ENCODE results near the gene PDLIM3. TPM values are rescaled to one million over a fixed set of nuclear protein-coding genes. Genes with fewer than 3 reads are reported as not detected.

The PDLIM3 gene
- total RNA-seq, 1 experiment from 2014 or later = 6.2 TPM

- ChIA-PET POLR2A (no interaction called here), CTCF (no interaction called here)
- peaks cover 27% of the 10 kb centered on the region for H3K9me3 Mint-ChIP-seq
- ATAC-seq (no peak), DNase-seq (ENCODE audit: low spot score) (no peak)
- no peaks in the 10 kb centered on the region for H3K27me3 Mint-ChIP-seq (ENCODE audit: low read depth)
- no peak overlapping the region for H3K27ac Mint-ChIP-seq
- TF ChIP-seq, protein P1, sequence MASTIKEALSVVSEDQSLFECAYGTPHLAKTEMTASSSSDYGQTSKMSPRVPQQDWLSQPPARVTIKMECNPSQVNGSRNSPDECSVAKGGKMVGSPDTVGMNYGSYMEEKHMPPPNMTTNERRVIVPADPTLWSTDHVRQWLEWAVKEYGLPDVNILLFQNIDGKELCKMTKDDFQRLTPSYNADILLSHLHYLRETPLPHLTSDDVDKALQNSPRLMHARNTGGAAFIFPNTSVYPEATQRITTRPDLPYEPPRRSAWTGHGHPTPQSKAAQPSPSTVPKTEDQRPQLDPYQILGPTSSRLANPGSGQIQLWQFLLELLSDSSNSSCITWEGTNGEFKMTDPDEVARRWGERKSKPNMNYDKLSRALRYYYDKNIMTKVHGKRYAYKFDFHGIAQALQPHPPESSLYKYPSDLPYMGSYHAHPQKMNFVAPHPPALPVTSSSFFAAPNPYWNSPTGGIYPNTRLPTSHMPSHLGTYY (CRISPR knock-in tag; IDR thresholded peaks at IDR 0.05) = no peak
- peak; percentile 49; the same call in 1 of the 2 replicates for TF ChIP-seq ZNF317 (CRISPR knock-in tag; IDR thresholded peaks at IDR 0.05; ENCODE audit: borderline replicate concordance, low read depth)
- no peak for TF ChIP-seq IRF2 (CRISPR knock-in tag; IDR thresholded peaks at IDR 0.05; ENCODE audit: borderline replicate concordance, low read depth)
- no peak for TF ChIP-seq JUN (CRISPR knock-in tag; IDR thresholded peaks at IDR 0.05)
- H3K4me1 Mint-ChIP-seq = peaks cover 5% of the 10 kb centered on the region
- peaks cover 16% of the 10 kb centered on the region for H3K36me3 Mint-ChIP-seq
- no peak overlapping the region for H3K4me3 Mint-ChIP-seq
Measured at GRCh38 chr4:185567381-185568376, 32.4 kb upstream of the PDLIM3 start.

GRCh38 chr4:185566972-185567371 is 31.7 kb upstream of the PDLIM3 start:
- ATAC-seq = no peak

DNA sequence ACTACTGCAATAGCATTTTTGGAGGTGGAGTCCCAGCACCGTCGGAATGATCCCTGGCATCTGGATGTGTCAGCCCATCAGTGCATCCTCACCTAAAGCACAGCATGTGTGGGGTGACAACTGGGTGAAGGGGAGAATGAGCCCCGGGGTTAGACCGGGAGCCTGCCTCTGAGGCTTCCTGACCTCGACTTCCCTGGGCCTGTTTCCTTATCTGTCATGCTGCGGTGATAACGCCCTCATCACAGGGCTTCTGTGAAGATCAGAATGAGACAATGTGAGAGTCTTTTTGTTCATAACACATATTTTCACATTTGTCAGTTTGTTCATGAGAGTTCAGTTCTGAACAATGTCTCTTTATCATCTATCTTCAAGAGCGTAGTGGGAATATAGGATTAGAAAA is 31.1 kb upstream of the PDLIM3 start:
- ATAC-seq (no peak), DNase-seq (ENCODE audit: low spot score) (no peak)
- no peak overlapping the region for H3K27ac Mint-ChIP-seq
- H3K4me1 Mint-ChIP-seq = peaks cover 5% of the 10 kb centered on the region
- TF ChIP-seq RORB (CRISPR knock-in tag; IDR thresholded peaks at IDR 0.05) = no peak
- no peak for TF ChIP-seq ZNF532 (CRISPR knock-in tag; IDR thresholded peaks at IDR 0.05; ENCODE audit: borderline replicate concordance)
- TF ChIP-seq SMAD4 (CRISPR knock-in tag; IDR thresholded peaks at IDR 0.05) = no peak
- TF ChIP-seq ZBTB21 (CRISPR knock-in tag; IDR thresholded peaks at IDR 0.05; ENCODE audit: borderline replicate concordance) = no peak
- no peaks in the 10 kb centered on the region for H3K27me3 Mint-ChIP-seq (ENCODE audit: low read depth)
- POLR2A ChIA-PET = no interaction called here
- H3K9me3 Mint-ChIP-seq = peaks cover 37% of the 10 kb centered on the region
- H3K36me3 Mint-ChIP-seq = peaks cover 16% of the 10 kb centered on the region
- no peak overlapping the region for H3K4me3 Mint-ChIP-seq
- CTCF ChIA-PET = no interaction called here

More at GRCh38 chr4:185566972-185567371, 31.7 kb upstream of the PDLIM3 start:
- H3K36me3 Mint-ChIP-seq = peaks cover 16% of the 10 kb centered on the region
- H3K4me1 Mint-ChIP-seq = peaks cover 5% of the 10 kb centered on the region
- TF ChIP-seq CREM (CRISPR knock-in tag; IDR thresholded peaks at IDR 0.05) (no peak), NR2C2 (CRISPR knock-in tag; IDR thresholded peaks at IDR 0.05) (no peak), SMAD4 (CRISPR knock-in tag; IDR thresholded peaks at IDR 0.05) (no peak), SMAD3 (CRISPR knock-in tag; IDR thresholded peaks at IDR 0.05; ENCODE audit: borderline replicate concordance) (no peak)
- H3K4me3 Mint-ChIP-seq = no peak overlapping the region
- H3K27ac Mint-ChIP-seq = no peak overlapping the region
- H3K27me3 Mint-ChIP-seq (ENCODE audit: low read depth) = no peaks in the 10 kb centered on the region
- ChIA-PET POLR2A (no interaction called here), CTCF (no interaction called here)
- no peak for DNase-seq (ENCODE audit: low spot score)
- peaks cover 33% of the 10 kb centered on the region for H3K9me3 Mint-ChIP-seq

GRCh38 chr4:185565696-185566095 is 30.4 kb upstream of the PDLIM3 start:
- ATAC-seq = no peak
- peaks cover 5% of the 10 kb centered on the region for H3K4me1 Mint-ChIP-seq
- peaks cover 16% of the 10 kb centered on the region for H3K36me3 Mint-ChIP-seq
- ChIA-PET CTCF (no interaction called here), POLR2A (no interaction called here)
- peaks cover 42% of the 10 kb centered on the region for H3K9me3 Mint-ChIP-seq
- no peak for DNase-seq (ENCODE audit: low spot score)
- no peak overlapping the region for H3K4me3 Mint-ChIP-seq
- no peaks in the 10 kb centered on the region for H3K27me3 Mint-ChIP-seq (ENCODE audit: low read depth)
- H3K27ac Mint-ChIP-seq = no peak overlapping the region
- TF ChIP-seq SMAD3 (CRISPR knock-in tag; IDR thresholded peaks at IDR 0.05; ENCODE audit: borderline replicate concordance) (no peak), NR3C1 (CRISPR knock-in tag; conservative IDR thresholded peaks at IDR 0.05; ENCODE audit: low read depth) (no peak), ATF6 (CRISPR knock-in tag; IDR thresholded peaks at IDR 0.05) (no peak), TEAD4 (CRISPR knock-in tag; IDR thresholded peaks at IDR 0.05) (no peak), FOXP1 (CRISPR knock-in tag; IDR thresholded peaks at IDR 0.05; ENCODE audit: borderline replicate concordance) (no peak), FOXK1 (CRISPR knock-in tag; IDR thresholded peaks at IDR 0.05) (no peak), E2F4 (CRISPR knock-in tag; IDR thresholded peaks at IDR 0.05; ENCODE audit: borderline replicate concordance, low read depth) (no peak)
- TF ChIP-seq, protein P2, sequence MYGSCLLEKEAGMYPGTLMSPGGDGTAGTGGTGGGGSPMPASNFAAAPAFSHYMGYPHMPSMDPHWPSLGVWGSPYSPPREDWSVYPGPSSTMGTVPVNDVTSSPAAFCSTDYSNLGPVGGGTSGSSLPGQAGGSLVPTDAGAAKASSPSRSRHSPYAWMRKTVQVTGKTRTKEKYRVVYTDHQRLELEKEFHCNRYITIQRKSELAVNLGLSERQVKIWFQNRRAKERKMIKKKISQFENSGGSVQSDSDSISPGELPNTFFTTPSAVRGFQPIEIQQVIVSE (CRISPR knock-in tag; IDR thresholded peaks at IDR 0.05; ENCODE audit: borderline replicate concordance) = no peak

All from WTC11 (cell line).